GM12878 (cell line): ENCODE data around the gene SLCO4C1.

Source experiments
- CREB1 ChIP-seq: IDR thresholded peaks from 2 replicates; pipeline ENCODE4 v1.6.1; 2012; ENCODE audit warnings: low read depth, mild to moderate bottlenecking, inconsistent platforms
- MYC ChIP-seq: IDR thresholded peaks from 2 replicates; pipeline ENCODE4 v1.6.1; 2011; ENCODE audit warnings: mild to moderate bottlenecking, low read length, moderate library complexity, inconsistent platforms; ENCODE audit not compliant: insufficient read depth, insufficient replicate concordance, insufficient read length, severe bottlenecking
- POU2F2 ChIP-seq: IDR thresholded peaks from 3 replicates; pipeline ENCODE4 v1.6.1; 2011; ENCODE audit warnings: low read depth, mild to moderate bottlenecking, low read length, borderline replicate concordance
- YY1 ChIP-seq: IDR thresholded peaks from 2 replicates; pipeline ENCODE4 v1.6.1; 2011; ENCODE audit warnings: low read depth, mild to moderate bottlenecking, low read length
- TF ChIP-seq, protein P1 (sequence below): fragments of 450-650 bp; conservative IDR thresholded peaks from 2 replicates; pipeline ENCODE4 v1.6.1; 2017; ENCODE audit warnings: mild to moderate bottlenecking, moderate library complexity
- TF ChIP-seq, protein P2 (sequence below), 3 experiments: IDR thresholded peaks in 2 of 3; conservative IDR thresholded peaks in 1 of 3; 2 replicates each; pipeline ENCODE4 v1.5.1; 2011; ENCODE audit warnings: low read depth in 3 of 3, low read length in 3 of 3, mild to moderate bottlenecking in 3 of 3, control low read depth in 2 of 3, moderate library complexity in 2 of 3, inconsistent platforms in 1 of 3, mixed read lengths in 1 of 3; ENCODE audit not compliant: control insufficient read depth in 2 of 3, insufficient read depth in 1 of 3; ENCODE audit errors: extremely low read depth in 1 of 3

DNA sequence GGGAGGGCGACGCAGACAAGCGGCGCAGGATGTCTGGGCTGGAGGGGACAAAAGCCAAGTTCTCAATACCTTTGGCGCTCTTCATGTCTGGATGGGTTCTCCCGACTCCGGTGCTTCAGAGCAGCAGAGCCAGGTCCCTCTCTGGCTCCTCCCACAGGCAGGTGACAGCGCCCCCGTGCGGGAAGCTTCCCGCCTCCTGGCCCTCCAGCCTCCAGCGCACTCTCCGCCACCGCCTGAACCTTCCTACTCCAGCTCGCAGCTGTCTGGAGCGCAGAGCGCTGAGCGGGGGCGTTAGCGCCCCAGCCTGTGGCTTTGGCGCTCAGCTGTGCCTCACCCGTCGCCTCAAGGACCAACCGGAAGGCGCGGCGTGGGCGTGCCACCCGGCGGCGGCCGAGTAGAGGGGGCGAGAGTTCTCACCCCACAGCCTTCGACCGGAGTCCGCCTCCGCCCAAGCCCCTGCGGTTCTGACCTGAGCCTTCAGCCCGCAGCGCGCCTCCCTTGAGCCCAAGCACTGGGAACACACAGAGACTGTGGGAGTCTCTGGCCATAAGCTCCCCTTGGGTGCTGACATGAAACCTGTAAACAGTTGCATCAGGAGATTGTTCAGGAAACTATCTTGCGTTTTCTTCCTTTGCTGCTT lies at the start of gene SLCO4C1:
- TF ChIP-seq, protein P1, sequence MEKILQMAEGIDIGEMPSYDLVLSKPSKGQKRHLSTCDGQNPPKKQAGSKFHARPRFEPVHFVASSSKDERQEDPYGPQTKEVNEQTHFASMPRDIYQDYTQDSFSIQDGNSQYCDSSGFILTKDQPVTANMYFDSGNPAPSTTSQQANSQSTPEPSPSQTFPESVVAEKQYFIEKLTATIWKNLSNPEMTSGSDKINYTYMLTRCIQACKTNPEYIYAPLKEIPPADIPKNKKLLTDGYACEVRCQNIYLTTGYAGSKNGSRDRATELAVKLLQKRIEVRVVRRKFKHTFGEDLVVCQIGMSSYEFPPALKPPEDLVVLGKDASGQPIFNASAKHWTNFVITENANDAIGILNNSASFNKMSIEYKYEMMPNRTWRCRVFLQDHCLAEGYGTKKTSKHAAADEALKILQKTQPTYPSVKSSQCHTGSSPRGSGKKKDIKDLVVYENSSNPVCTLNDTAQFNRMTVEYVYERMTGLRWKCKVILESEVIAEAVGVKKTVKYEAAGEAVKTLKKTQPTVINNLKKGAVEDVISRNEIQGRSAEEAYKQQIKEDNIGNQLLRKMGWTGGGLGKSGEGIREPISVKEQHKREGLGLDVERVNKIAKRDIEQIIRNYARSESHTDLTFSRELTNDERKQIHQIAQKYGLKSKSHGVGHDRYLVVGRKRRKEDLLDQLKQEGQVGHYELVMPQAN, result no peak
- TF ChIP-seq POU2F2 (no peak), YY1 (no peak), MYC (no peak), CREB1 (no peak)
- TF ChIP-seq, protein P2, sequence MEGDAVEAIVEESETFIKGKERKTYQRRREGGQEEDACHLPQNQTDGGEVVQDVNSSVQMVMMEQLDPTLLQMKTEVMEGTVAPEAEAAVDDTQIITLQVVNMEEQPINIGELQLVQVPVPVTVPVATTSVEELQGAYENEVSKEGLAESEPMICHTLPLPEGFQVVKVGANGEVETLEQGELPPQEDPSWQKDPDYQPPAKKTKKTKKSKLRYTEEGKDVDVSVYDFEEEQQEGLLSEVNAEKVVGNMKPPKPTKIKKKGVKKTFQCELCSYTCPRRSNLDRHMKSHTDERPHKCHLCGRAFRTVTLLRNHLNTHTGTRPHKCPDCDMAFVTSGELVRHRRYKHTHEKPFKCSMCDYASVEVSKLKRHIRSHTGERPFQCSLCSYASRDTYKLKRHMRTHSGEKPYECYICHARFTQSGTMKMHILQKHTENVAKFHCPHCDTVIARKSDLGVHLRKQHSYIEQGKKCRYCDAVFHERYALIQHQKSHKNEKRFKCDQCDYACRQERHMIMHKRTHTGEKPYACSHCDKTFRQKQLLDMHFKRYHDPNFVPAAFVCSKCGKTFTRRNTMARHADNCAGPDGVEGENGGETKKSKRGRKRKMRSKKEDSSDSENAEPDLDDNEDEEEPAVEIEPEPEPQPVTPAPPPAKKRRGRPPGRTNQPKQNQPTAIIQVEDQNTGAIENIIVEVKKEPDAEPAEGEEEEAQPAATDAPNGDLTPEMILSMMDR (IDR thresholded peaks at IDR 0.05 in 2 of 3, conservative IDR thresholded peaks at IDR 0.05 in 1 of 3; ENCODE audit: control insufficient read depth in 2 of 3, extremely low read depth in 1 of 3, insufficient read depth in 1 of 3, low read depth in 3 of 3, low read length in 3 of 3), result peak; percentile 52 to 75 (median 60)
